Germinal center (tissue), 1 donor: ENCODE data around the gene PDE11A.

Source experiments
- DNase-seq: peaks from one replicate; pipeline ENCODE4 v3.0.0; 2012; ENCODE audit warnings: mixed read lengths, low spot score

Gene PDE11A

GRCh38 chr2:177758591-177759371 lies 313.8 kb downstream of the PDE11A start:
- no peak for DNase-seq

DNA sequence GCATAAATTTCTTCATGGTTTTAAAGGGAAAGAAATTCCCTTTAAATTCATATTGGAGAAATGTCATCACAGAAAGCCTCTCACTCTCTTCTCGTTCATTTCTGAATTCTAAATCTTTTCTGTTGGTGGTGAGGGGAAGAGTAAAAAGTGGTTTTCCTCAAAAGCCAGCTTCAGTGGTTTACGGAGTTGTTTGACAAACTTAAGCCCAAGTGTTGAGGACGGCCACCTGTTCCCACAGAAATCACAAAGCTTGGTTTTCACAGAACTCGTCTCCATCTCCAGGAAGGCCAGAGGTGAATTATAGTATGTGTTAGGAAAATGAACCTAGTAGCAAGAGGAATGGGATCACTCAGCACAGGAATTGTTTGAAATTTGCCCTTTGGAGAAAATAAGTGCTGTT lies 316.2 kb downstream of the PDE11A start:
- no peak for DNase-seq

GRCh38 chr2:177754492-177754873 lies 318.1 kb downstream of the PDE11A start:
- DNase-seq: no peak

DNA sequence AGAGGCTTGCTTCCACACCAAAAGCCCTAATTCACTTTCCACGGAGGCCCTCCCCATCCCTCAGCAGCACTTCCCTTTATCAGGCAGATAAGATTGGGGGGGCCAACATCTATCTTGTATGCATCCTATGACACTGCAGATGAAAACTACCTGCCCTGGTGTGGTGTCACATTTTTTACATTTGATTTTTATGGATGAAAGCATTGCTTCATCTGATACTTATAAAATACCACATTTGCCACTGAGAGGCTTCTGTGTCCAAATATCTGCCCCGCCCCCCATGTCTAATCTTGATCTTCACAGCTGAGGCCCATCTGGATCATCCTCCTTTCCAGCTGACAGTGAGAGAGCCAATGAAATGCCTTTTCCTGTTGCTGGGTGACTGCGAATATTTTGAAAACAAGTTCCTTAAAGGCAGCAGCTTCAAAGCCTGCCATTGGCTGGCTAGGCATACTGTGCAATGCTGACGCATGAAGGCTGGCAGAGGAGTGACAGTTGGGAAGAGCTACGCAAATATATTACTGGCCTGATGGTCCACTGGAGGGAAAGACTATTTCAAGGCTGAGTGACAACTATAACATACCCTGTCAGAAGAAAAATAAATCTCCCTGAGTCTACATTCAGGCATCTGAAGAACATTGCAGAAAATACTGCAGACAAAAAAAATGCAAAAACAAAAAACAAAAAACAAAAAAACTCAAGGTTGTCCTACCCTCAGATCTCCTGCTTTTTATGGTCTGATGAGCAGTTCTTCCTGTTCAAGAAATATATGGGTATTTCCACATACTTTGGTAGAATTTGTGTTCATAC lies 318.7 kb downstream of the PDE11A start:
- no peak for DNase-seq

- DNase-seq: no peak
These were observed 324.2 kb downstream of the PDE11A start for GRCh38 chr2:177748360-177748759.

DNA sequence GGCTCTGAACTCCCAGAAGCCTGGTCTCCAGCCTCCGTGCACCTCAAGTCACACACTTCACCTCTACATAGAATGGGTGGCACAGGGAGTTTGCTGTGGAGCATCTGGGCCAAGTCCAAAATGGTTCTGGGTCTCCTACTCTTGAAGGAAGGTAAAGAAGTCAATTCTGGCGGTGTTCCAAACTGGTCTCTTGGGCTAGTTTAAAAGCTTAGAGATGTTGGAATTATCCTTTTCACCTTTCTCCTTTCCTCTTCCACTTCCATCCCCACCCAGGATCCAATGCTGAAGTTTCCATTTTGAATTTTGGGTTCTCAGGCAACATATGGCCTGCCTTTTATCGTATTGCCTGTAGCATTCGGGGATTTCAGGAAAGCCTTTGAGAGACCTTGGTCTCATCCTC lies 325.2 kb downstream of the PDE11A start:
- DNase-seq: no peak

- DNase-seq: no peak
These were observed 326.2 kb downstream of the PDE11A start for GRCh38 chr2:177746358-177746757.

DNA sequence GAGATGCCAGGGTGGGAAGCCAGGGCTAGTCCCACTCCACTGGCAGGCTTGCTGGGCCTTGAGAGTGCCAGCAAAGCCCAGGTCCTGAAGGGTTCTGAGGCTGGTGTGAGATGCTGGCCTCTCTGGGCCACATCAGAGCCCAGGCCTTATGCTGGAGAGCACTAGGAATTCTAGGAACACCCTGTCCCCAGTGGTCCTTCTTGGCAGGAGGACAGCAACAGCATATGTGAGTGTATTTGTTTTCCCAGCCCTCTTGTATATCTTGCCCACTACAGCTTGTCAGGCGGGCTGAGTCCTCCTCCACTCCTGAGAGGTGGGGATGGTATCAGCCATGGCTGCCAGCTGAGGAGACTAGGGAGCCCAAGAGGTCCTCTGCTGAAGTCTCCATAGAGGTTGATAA lies 327.0 kb downstream of the PDE11A start:
- no peak for DNase-seq

DNA sequence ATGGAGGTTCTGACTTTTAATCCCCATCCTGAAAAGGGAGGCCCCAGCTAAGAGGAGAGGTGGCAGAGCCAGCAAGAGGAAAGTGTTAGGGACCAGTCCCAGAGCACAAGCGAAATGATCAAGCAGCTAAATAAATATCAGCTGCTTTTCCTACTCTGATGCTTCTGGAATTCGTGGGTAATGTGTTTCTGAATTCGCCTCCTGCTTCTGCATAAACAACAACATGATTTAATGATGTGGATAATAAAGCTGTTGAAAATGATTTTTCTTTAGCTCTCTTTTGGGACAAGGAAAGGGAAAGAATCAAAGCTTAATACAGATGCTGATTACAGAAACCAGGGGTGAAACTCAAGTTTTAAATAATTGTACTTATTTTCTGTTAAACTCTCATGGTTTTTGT lies 329.7 kb downstream of the PDE11A start:
- DNase-seq: no peak

DNA sequence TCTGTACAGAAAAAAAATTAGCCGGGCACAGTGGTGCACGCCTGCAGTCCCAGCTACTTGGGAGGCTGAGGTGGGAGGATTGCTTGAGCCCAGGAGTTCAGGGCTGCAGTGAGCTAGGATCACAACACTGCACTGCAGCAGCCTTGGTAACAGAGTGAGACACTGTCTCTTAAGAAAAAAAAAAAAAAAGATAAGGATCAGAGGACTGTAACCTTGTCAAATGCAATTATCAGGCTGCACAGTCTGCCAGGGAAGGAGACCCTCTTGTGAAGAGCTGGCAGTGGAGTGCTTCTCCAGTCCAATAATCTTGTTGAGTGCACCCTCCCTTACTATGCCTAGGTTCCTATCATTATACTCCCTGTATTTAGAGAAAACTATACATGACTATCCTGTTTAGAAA lies 330.7 kb downstream of the PDE11A start:
- no peak for DNase-seq

- no peak for DNase-seq
These were observed 331.9 kb downstream of the PDE11A start for GRCh38 chr2:177740700-177741099.

GRCh38 chr2:177738461-177739235 lies 333.9 kb downstream of the PDE11A start:
- DNase-seq: no peak

DNA sequence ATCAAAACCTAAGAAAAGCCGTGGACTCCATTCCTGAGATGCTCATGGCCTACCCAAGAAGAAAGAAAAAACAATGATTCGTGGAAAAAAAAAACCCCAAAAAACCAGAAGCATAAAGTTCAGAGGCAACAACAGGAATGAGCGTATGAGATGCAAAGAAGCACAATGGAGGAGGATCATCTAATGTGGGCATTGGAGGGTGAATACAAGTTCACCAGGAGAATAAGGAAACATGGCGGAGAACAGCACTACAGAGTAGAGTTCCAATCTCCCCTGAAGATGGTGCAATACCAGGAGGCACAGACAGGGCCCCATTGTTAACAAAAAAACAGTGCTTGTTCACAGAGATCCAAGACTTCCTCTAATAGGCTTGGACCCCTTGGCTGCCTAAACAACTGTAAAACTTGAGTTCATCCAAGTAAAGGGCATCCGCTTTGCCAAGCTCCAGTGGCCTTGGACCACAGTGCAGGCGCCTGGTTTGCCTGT lies 337.2 kb downstream of the PDE11A start:
- DNase-seq: no peak

DNA sequence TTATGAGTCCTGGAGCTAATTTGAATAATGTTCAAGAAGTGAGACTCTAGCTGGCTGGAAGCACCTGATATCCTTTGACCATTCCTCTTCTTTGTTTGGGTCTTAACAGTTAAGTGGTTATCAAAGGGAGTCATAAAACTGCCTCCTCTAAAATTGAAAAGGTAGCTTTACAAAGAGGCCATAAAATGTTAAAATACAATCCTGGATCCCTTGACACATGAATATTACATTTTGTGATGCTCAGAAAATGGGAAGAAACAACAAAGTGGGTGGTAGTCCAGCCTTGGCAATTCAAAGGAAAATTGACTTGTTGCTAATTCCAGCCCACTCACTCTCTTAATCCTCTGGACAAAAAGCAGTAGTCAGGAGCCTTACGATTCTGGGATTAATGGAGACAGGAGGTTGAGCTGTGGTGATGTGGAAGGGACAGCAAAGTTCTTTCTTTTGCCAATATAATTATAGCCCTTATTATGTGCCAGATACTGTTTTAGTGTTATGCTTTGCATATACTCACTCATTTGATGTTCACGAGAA lies 339.2 kb downstream of the PDE11A start:
- DNase-seq: no peak

DNA sequence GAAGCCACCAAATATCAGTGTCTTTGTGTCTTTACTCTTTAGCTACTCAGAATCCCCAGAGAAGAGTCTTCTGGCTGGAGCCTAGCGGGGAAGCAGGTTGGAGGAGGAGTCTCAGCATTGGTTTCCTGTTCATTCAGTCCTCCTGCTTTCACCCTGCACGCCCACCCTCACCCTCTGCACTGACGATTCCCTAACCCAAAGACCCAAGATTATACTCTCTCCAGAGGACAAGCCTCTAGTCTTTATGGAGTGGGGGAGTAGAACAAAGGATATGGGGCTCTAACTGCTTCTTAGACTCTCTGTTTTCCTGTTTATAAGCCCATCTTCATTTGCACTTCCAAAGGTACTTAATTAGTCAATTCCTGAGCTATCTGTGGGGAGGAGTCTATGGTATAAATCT lies 341.2 kb downstream of the PDE11A start:
- DNase-seq: no peak

- DNase-seq: no peak
These were observed 341.8 kb downstream of the PDE11A start for GRCh38 chr2:177730792-177731191.

DNA sequence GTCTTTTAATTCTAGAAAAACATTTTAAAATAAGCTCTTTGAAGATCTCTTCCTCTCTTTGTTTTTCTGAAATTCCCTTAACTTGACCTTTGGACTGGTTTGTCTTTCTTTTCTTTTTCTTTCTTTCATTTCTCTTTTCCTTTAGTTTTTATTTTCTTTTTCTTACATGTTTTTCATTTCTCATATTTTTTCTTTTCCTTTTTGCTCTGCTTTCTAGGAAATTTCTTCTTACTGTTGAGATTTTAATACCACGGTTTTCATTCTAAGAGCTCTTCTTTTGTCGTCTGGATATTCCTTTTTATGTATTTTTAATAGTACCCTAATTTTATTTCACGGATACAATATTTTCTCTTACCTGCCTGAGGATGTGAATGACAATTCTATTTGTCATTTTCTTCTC lies 342.2 kb downstream of the PDE11A start:
- no peak for DNase-seq

DNA sequence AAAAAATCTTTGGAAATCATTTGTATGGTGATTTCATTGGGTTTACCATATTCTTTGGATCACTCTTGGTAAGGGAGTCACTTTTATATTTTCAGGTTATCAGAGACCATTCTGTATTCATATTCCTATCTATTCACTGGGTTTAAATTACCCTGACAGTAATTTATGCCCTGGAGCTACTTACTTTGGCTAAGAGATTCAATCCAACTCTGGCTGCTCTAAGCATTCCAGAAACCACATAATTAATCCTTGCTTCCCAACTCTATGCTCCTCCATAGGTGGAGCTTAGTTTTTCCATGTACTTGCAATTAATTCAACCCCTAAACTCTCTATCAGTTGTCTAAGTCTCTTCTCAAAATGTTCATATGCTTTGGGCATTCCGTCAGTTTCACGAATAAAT lies 343.7 kb downstream of the PDE11A start:
- DNase-seq: no peak

GRCh38 chr2:177728399-177728765 lies 344.2 kb downstream of the PDE11A start:
- no peak for DNase-seq

- no peak for DNase-seq
These were observed 344.8 kb downstream of the PDE11A start for GRCh38 chr2:177727577-177728398.

- no peak for DNase-seq
These were observed 345.6 kb downstream of the PDE11A start for GRCh38 chr2:177726931-177727348.
